GM19025 (cell line): ENCODE measurements around the gene IFITM1.
A peak's percentile ranks its signal among the peaks of the same experiment; 100 is the strongest.
"Not testable (repeated sequence)": the region's sequence is repeated elsewhere in the genome, so short reads cannot be mapped to it uniquely, and the experiment has no call there.

Source experiments
- ATAC-seq: cut with Tn5 transposase; IDR thresholded peaks from one replicate; pipeline ENCODE4 v1.9.1; 2021; ENCODE audit warnings: mild to moderate bottlenecking, low read depth, moderate library complexity; ENCODE audit not compliant: unreplicated experiment

IFITM1 gene

DNA sequence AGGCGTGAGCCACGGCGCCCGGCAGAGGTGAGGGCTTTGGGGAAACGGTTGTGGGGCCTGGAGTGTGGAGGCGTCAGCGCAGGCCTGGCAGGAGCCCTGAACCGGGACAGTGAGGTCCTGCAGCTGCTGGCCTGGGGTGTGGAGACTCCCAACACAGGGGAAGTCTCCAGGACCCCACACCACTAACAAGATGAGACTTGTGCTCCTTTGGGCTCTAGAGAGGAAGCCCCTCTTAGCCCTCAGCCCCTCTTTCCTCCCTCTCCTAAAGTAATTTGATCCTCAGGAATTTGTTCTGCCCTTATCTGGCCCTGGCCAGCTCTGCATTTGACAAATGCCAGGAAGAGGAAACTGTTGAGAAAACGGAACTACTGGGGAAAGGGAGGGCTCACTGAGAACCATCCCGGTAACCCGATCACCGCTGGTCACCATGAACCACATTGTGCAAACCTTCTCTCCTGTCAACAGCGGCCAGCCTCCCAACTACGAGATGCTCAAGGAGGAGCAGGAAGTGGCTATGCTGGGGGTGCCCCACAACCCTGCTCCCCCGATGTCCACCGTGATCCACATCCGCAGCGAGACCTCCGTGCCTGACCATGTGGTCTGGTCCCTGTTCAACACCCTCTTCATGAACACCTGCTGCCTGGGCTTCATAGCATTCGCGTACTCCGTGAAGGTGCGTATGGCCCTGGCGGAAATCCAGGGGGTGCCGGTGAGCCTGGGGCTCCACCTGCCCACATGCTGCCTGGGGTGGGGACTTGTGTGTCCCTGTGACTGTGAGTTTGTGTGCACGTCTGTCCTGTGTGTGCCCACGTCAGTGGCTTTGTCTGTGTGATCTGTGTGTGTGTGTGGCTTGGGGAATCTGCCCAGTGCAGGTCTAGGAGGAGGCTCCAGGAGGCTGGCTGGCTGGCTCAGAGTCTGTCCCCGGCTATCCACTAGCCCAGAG, 5.8 kb upstream of the IFITM1 start, which contains the start of gene IFITM2:
Gene IFITM2, plus strand, starts transcription at position 51 of the 943 bp plus-strand sequence. Its CDS starts 377 bp downstream, at position 428.
- not testable (repeated sequence) for ATAC-seq

DNA sequence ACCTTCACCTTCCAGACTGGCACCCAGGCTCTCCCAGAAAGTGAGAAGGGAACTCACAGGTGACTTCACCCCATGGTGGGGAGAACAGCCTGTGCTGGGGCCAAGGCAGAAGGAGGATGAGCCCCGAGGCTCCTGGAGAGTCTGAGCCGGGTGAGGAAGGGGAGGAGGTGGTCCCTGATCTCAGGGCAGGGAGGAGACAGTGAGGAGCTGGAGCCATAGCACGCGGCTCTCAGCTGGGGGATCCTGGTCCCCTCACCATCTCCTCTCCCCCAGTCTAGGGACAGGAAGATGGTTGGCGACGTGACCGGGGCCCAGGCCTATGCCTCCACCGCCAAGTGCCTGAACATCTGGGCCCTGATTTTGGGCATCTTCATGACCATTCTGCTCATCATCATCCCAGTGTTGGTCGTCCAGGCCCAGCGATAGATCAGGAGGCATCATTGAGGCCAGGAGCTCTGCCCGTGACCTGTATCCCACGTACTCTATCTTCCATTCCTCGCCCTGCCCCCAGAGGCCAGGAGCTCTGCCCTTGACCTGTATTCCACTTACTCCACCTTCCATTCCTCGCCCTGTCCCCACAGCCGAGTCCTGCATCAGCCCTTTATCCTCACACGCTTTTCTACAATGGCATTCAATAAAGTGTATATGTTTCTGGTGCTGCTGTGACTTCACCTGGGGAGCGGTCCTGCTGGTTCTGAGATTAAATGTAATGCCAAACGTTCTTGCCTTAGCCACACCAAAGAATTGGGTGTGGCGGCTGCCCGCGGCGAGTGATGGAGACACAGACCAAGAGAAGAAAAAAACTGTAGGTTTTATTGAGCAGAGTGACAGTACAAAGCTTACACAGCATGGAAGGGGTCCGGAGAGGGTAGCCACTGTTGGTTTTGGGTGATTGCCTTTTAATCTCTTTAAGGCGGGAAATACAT, 4.8 kb upstream of the IFITM1 start:
- ATAC-seq, result not testable (repeated sequence)

DNA sequence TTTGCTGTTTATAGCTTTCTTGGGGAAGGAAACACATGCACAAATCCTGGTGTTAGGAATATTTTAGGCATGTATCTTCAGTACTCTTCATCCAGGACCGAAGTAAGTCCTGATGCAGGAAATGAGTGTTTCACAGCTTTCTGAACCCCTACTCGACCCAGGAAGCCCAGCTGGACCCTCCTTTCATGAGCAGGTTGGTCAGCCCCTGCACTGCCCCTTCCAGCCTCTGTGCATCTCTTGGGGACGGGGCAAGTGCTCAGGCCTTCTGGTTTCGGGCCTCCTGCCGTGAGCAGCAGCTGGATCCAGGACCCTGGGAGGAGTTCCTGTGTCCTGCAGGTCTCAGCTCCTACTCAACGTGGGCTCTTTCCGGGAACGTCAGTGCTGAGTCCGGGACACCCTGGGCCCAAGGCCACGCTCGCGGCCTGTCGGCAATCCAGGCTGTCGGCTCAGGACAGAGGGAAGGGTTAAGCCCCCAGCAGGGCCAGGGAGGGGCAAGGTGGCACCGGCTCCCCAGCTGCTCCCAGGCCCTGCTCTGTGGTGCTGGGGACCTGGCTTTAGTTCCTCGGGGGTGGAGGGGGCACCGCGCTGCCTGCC, 3.8 kb upstream of the IFITM1 start:
- not testable (repeated sequence) for ATAC-seq

DNA sequence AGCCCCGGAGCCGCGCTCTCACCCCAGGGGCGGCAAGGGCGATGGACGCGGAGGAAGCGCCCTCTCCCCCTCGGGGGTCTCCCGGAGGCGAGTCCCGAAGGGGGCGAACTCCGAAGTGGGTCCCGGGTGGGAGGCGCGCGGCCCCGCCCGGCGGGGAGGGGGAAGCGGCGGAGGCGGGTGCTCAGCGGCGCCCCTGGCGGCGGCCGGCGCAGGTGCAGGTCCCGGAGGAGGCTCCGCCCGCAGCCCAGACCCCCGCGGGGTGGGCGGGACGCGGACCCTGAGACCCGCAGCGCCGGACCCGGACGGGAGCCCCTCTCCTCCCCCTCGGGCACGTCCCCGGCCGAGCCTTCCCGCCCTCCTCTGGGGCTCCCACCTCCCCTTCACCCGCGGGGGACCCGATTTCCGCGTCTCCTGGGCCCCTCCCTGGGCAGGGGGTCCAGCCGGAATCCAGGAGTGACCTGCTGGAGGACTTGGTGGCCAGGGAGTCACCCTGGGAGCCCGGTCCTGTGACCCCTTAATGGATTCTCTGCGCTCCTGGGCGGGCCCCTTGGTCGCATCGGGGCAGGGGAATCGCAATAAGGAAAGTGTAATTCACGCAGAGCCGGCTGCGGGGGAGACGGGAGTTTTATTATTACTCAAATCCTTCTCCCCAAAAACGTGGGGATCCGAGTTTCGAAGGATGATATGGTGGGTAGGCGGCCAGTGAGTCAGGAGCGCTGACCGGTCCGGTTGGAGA, 2.7 kb upstream of the IFITM1 start:
- peak; percentile 30 for ATAC-seq

DNA sequence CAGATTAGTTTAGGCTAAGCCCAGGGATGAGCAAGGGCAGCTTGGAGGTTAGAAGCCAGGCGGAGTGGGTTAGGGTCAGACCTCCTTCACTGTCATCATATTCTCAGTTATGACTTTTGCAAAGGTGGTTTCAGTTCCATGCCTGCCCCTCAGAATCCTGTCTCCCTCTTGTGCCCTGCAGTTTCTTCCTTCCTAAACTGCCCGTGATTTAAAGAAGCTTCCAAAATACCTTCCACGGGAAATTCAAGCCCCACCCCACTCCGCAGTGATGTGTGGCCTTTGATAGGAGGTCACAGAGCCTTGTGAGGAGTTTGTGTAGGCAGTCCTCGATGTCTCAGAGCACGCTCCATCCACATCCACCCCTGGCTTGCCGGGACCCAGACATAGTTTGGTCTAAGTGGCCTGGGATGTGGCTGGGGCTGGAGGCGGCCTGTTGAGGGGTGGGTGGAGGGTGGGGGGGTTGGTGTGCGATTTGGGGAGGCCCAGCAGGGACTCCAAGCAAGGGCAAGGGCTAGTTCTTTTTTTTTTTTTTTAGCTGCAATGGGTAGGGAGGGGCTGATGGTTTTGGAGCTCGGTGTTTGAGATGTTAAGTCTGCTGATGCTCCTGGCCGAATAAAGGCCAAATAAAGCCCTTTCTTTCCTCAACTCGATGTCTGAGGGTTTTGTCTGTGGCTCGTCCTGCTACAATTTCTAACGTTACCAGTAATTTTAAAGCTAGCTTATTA, 1.6 kb upstream of the IFITM1 start:
- no peak for ATAC-seq

DNA sequence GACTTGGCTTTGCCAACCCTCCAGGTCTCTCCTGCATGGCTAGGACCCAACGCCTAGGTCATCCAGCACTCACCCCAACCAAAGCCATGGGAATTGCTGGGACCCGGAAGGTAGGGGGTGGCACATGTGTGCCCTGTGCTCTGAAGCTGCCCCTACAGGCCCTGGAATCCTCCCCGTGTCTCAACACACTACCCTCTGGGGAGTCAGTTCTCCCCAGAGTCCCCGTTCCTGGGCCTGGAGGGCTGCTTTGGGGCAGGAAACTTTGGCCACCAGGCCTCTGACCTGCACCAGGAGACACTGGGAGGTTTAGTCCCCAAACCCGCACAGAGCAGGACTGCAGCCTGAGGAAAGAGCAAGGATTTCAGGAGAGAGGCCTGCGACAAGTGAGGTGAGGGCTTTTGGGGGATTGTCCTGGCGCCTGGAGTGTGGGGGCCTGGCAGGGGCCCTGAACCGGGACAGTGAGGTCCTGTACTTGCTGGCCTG, 495 bp upstream of the IFITM1 start:
- no peak for ATAC-seq

DNA sequence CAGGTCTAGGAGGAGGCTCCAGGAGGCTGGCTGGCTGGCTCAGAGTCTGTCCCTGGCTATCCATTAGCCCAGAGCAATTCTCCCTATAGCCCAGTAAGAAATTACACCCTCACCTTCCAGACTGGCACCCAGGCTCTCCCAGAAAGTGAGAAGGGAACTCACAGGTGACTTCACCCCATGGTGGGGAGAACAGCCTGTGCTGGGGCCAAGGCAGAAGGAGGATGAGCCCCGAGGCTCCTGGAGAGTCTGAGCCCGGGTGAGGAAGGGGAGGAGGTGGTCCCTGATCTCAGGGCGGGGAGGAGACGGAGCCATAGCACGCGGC, 675 bp downstream of the IFITM1 start:
- ATAC-seq, result not testable (repeated sequence)

DNA sequence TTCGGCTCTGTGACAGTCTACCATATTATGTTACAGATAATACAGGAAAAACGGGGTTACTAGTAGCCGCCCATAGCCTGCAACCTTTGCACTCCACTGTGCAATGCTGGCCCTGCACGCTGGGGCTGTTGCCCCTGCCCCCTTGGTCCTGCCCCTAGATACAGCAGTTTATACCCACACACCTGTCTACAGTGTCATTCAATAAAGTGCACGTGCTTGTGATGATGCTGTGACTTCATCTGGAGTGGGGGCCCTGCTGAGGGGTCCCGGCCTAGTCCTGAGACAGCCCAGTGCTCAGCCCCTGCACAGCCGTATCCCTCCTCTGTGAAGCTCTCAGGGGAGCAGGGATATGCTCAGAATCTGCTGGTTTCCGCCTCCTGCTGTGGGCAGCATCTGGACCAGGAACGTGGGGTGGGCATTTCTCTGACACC, 1.2 kb downstream of the IFITM1 start:
- ATAC-seq, result no peak

DNA sequence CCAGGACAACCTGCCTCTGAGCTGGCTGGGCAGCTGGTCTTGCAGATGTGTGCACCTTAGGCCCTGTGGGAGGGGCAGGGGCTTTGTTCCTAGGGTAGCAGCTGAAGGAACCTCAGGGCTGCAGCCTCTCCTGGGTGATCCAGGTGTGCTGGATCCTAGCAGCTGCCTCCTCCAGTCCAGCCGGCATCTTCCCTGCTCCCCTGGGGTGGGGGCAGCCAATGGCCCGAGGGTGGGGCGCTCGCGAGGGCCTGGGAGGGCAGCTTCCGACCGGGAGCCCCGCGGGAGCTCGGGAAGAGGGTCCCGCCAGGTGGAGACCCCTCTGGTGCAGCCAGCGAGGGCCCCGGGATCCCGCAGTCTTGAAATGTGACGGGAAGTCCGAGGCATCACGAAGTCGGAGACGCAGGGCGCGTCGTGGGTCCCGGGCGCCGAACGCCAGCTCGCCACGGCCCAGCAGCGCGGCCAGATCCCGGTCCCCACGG, 1.7 kb downstream of the IFITM1 start:
- no peak for ATAC-seq

DNA sequence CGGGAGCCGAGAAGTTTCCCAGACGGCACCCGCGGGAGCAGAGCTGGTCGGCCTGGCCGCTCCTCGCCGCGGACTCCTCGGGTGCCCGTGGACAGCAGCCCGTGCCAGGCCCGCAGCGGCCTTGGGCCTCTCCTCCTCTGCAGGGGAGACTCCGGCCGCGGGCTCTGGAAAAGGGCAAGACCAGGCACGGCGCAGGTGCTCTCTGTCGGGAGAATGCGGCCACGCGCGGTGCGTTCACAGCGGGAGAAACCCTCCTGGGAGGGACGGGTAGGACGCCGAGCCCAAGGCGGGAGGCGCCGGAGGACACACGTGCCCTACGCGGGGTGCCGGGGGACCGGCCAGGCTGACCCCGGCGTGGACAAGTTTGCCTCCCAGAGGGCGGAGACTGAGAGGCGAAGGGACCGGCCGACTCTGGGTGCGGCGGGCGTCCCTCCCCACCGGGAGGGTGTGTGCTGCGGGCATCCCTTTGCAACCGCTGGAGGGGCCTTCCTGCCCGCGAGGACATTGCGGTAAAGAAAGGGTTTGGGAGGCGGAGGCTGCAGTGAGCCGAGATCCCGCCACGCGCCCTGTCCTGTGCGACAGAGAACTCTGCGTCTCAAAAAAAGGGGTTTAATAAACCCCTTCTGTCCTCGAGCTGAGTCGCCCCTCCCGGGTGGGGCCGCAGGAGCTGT, 2.3 kb downstream of the IFITM1 start:
- no peak for ATAC-seq

DNA sequence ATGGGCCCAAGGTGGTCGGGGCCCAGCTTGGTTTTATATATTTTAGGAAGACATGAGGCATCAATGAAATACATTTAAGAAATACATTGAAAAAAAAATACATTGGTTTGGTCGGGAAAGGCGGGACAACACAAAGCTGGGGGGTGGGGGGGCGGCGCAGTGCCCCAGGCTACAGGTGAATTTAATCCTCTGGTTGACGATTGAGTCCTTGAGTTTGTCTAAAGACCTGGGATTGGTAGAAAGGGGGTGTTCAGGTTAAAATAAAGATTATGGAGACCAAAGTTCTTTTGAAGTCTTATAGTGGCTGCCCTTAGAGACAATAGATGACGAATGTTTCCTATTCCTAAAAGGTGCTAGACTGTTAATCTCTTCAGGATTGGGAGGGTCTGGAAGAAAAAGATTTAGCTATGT, 3.1 kb downstream of the IFITM1 start:
- no peak for ATAC-seq

DNA sequence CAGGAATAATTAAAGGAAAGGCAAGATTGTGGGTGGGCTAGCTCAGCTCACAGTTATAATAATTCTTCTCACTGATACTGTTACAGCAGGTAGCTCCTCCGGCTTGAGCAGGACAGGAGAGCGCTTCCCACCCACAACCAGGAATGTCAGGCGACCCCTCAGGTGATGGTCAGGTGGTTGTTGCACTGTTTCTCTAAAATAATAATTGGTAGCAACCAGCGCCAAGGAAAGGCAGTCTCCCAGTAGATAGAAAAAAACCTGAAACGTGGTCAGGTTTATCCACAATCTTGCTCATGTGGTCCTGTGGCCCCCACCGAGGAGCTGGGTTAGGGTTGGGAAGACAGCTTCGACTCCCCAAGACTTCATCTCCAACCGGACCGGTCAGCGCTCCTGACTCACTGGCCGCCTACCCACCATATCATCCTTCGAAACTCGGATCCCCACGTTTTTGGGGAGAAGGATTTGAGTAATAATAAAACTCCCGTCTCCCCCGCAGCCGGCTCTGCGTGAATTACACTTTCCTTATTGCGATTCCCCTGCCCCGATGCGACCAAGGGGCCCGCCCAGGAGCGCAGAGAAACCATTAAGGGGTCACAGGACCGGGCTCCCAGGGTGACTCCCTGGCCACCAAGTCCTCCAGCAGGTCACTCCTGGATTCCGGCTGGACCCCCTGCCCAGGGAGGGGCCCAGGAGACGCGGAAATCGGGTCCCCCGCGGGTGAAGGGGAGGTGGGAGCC, 4.0 kb downstream of the IFITM1 start:
- not testable (repeated sequence) for ATAC-seq

DNA sequence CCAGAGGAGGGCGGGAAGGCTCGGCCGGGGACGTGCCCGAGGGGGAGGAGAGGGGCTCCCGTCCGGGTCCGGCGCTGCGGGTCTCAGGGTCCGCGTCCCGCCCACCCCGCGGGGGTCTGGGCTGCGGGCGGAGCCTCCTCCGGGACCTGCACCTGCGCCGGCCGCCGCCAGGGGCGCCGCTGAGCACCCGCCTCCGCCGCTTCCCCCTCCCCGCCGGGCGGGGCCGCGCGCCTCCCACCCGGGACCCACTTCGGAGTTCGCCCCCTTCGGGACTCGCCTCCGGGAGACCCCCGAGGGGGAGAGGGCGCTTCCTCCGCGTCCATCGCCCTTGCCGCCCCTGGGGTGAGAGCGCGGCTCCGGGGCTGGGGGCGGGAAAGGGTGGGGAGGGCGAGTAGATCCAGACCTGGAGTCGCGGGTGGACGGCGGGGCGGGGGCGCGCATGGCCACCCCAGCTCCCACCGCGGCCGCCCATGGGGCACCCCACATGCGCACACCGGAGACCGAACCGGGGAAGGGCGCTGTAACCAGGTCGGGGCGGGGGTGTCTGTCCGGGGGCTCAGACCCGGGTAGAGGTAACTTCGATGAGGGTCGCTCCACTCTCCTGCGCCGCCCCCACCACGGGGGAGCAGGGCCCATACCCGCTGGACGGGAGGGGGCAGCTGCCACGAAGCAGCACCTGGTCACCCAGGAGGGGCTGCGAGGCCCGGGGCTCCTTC, 4.7 kb downstream of the IFITM1 start:
- not testable (repeated sequence) for ATAC-seq

DNA sequence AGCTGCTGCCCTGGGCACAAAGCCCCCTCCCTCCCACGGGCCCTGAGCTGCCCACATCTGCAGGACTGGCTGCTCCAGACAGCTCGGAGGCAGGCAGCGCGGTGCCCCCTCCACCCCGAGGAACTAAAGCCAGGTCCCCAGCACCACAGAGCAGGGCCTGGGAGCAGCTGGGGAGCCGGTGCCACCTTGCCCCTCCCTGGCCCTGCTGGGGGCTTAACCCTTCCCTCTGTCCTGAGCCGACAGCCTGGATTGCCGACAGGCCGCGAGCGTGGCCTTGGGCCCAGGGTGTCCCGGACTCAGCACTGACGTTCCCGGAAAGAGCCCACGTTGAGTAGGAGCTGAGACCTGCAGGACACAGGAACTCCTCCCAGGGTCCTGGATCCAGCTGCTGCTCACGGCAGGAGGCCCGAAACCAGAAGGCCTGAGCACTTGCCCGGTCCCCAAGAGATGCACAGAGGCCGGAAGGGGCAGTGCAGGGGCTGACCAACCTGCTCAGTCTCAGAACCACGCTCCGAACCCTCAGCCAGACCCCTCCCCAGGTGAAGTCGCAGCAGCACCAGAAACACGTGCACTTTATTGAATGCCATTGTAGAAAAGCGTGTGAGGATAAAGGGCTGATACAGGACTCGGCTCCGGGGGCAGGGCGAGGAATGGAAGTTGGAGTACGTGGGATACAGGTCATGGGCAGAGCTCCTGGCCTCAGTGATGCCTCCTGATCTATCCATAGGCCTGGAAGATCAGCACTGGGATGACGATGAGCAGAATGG, 5.5 kb downstream of the IFITM1 start:
- not testable (repeated sequence) for ATAC-seq

DNA sequence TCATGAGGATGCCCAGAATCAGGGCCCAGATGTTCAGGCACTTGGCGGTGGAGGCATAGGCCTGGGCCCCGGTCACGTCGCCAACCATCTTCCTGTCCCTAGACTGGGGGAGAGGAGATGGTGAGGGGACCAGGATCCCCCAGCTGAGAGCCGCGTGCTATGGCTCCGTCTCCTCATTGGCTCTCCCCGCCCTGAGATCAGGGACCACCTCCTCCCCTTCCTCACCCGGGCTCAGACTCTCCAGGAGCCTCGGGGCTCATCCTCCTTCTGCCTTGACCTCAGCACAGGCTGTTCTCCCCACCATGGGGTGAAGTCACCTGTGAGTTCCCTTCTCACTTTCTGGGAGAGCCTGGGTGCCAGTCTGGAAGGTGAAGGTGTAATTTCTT, 6.0 kb downstream of the IFITM1 start:
- ATAC-seq, result not testable (repeated sequence)

DNA sequence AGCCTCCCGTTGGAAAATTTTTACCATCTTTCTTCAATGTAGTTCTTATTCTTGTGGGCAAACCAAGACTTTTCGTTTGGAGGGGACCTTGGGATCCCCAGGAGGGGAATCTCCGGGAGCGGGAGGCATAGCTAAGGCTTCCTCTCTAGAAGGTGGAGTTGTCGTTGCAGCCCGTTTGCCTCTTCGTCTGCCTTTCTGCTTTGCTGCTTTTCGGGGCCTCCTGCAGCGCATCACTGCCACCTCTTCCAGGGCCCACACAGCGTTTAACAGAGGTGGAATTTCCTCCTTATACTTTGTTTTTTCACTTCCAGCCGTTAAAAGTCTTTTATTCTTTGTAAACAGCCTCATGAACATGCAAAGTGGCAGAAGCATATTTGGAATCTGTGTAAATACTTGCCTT, 10.3 kb downstream of the IFITM1 start:
- ATAC-seq, result no peak
